ENCODE results near the gene MAPK7. TPM values are rescaled to one million over a fixed set of nuclear protein-coding genes. Genes with fewer than 3 reads are reported as not detected.

Gene MAPK7
- total RNA-seq (2014; rRNA removed; shearing (Covaris generic)) = 8.1 and 8.2 TPM in 2 replicates
- total RNA-seq (2022) = 16.5 and 19.3 TPM in 2 replicates
- percentile 47 among the genes with signal in this experiment for Bru-seq, nascent RNA
- BruChase-seq, experiment 1, labeled RNA remaining after a 6-hour chase = percentile 49 among the genes with signal in this experiment
- BruChase-seq, experiment 2, labeled RNA remaining after a 2-hour chase = percentile 57 among the genes with signal in this experiment
- long read RNA-seq, full-length matches to known transcripts = 34 of 55 reads
- long read RNA-seq, partial matches to known transcripts = 3 of 55 reads
- long read RNA-seq, other reads (novel, unspliced or antisense) = 18 of 55 reads

DNA sequence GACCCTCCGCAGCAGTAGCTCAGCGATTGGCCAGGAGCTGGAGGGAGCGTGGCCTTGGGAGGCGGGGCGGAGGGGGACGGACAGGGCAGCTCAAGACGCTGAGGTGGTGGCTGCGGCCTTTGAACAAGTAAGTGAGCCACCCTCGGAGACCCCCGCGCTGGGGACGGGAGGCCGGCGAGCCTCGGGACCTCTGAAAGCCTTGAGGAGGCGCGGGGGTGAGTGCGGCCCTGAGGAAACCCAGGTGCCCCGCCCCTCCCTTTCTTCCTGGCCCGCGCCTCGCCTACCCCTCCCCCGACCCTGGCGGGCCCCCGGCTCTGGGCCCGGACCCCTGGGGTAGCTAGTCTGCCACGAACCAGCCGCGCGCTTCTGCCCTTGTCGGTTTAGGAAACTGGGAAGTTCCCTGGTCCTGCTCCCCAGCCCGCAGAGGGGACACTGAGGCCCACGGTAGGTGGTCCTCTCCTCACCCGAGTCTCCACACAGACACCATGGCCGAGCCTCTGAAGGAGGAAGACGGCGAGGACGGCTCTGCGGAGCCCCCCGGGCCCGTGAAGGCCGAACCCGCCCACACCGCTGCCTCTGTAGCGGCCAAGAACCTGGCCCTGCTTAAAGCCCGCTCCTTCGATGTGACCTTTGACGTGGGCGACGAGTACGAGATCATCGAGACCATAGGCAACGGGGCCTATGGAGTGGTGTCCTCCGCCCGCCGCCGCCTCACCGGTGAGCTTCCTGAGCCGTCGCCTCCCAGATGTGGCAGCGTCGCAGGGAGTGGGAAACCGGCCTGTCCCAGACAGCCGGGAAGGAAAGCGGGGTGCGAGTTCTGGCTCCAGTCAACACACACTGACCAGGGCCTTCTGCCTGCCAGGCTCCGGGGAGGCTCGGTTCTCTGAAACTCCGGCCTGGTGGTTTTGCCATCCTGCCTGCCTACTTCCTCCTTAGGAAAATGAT, at the start of gene MAPK7:
Gene MAPK7, plus strand, starts transcription at position 83 of the 945 bp plus-strand sequence. Its CDS starts 403 bp downstream, at position 486.
- BruUV-seq (replicated peaks) = no TSS peak
- H3K27ac ChIP-seq (ENCODE audit: low read depth, low read length, poor library complexity, severe bottlenecking) = peak within 1 kb of the TSS; percentile 70
- H3K4me1 ChIP-seq (ENCODE audit: insufficient read depth, low read length, poor library complexity, severe bottlenecking) = peaks cover 19% of the 10 kb centered on the region
- ChIA-PET CTCF (ENCODE audit: unreplicated experiment) (interaction anchor here (0.6 to 1.4 kb wide), 8 partner anchors 8 to 74 kb away, joined by 3 to 9 read pairs (median 4); partner anchors contain the start of gene B9D1), POLR2A (interaction anchor here (0.5 to 2.3 kb wide), 17 partner anchors 10 to 752 kb away, joined by 3 to 19 read pairs (median 4); partner anchors contain the start of gene B9D1)
- H2AFZ ChIP-seq (ENCODE audit: low read length) = peak within 1 kb of the TSS; percentile 88
- peaks cover 7% of the 10 kb centered on the region; the same call in 1 of the 2 replicates for H3K79me2 ChIP-seq (ENCODE audit: insufficient read depth, low read depth, low read length)
- no peaks in the 10 kb centered on the region for H3K9me3 ChIP-seq (ENCODE audit: low read length)
- H3K36me3 ChIP-seq (ENCODE audit: insufficient read depth, low read length) = peaks cover 33% of the 10 kb centered on the region; the same call in 1 of the 2 replicates
- H3K9me2 ChIP-seq (ENCODE audit: insufficient read depth, low read length) = no peaks in the 10 kb centered on the region
- H3K4me3 ChIP-seq (ENCODE audit: low read depth, low read length, poor library complexity, severe bottlenecking) = peak within 1 kb of the TSS; percentile 84
- peak within 1 kb of the TSS; percentile 94 for H3K4me2 ChIP-seq (ENCODE audit: low read length)
- intact Hi-C loops (cut with micrococcal nuclease; ENCODE audit: unreplicated experiment) = loop anchor here (5.0 to 10.0 kb wide), 3 partner anchors 84 to 266 kb away; partner anchors contain the start of gene ALDH3A2
- no peak for TF ChIP-seq CTCF (conservative IDR thresholded peaks at IDR 0.05; ENCODE audit: low read length)
- TF ChIP-seq EZH2phosphoT487 (IDR thresholded peaks at IDR 0.05; ENCODE audit: borderline replicate concordance, low read depth, low read length) = no peak
- DNase-seq (ENCODE audit: low spot score) = no peak
- H4K20me1 ChIP-seq (ENCODE audit: insufficient read depth, low read length) = no peaks in the 10 kb centered on the region

DNA sequence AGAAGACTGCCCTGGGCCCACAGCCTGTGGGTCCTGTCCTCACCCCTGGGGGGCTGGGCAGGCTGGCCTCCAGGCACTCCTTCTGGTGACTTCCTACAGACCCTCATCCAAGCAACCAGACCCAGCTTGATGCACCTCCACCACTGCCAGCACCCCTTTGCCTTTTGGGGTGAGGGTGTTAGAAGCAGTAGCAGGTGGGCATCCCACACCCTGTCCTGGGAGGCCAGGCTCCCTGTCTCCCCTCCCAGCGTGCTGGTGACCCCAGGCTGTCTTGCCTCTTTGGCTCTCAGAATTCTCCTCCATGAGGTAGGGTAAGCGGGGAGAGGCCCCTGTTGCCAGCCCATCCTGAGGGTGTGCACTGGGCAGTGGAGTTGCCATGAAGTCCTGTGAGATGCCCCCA, 49.2 kb upstream of the MAPK7 start:
- no TSS peak for BruUV-seq (replicated peaks)
- Histone ChIP-seq H3K4me2 (ENCODE audit: low read length) (no peak overlapping the region), H3K36me3 (ENCODE audit: insufficient read depth, low read length) (no peaks in the 10 kb centered on the region), H2AFZ (ENCODE audit: low read length) (no peak overlapping the region), H3K4me3 (ENCODE audit: low read depth, low read length, poor library complexity, severe bottlenecking) (no peak overlapping the region), H3K79me2 (ENCODE audit: insufficient read depth, low read depth, low read length) (no peaks in the 10 kb centered on the region), H3K4me1 (ENCODE audit: insufficient read depth, low read length, poor library complexity, severe bottlenecking) (no peaks in the 10 kb centered on the region), H3K9me2 (ENCODE audit: insufficient read depth, low read length) (no peaks in the 10 kb centered on the region), H3K9me3 (ENCODE audit: low read length) (peaks cover 10% of the 10 kb centered on the region; the same call in 1 of the 2 replicates), H4K20me1 (ENCODE audit: insufficient read depth, low read length) (no peaks in the 10 kb centered on the region), H3K27ac (ENCODE audit: low read depth, low read length, poor library complexity, severe bottlenecking) (no peak overlapping the region)
- intact Hi-C loops (cut with micrococcal nuclease; ENCODE audit: unreplicated experiment) = no loop called here
- ChIA-PET POLR2A (interaction anchor here (0.6 to 1.0 kb wide), 3 partner anchors 9 to 150 kb away, joined by 4 to 5 read pairs (median 4); no protein-coding TSS in a partner anchor), CTCF (ENCODE audit: unreplicated experiment) (no interaction called here)
- TF ChIP-seq CTCF (conservative IDR thresholded peaks at IDR 0.05; ENCODE audit: low read length) = no peak
- no peak for TF ChIP-seq EZH2phosphoT487 (IDR thresholded peaks at IDR 0.05; ENCODE audit: borderline replicate concordance, low read depth, low read length)
- no peak for DNase-seq (ENCODE audit: low spot score)
